SIG-M5 (cell line): ENCODE data around the gene CYP11A1.
"Not testable (repeated sequence)": the region's sequence is repeated elsewhere in the genome, so short reads cannot be mapped to it uniquely, and the experiment has no call there.

Source experiments
- DNase-seq: peaks from one replicate; lab custom pipeline; 2025; lab: John Stamatoyannopoulos, UW

CYP11A1 gene

DNA sequence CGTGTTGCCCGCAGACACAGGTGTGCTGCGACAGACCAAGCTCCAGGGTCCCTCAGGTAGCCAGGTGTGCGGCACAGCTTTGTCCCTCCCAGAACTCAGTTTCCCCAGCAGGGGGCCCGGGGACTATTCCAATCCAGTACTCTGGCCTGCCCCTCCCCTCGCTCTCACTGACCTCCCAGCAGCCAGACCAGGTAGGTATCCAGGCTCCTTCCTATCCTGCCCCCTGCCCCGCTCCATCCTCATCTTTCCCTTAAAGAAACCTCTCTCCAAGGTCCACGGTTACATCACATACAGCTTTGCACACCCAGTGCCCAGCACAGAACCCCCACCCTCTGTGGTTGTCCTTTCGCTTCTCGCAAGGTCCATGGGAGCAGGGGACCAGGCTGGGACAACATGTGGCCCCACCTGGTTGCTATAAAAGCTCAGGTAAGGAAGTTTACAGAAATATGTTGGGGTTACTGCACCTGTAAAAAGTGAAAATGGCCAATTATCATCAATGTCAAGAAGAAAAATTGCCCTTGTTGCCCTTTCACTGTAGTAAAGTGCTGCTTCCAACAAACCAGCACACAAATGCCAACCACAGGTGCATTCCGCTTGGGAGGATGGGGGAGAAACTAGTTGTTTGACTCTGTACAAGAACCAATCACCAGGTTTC lies 7.3 kb upstream of the CYP11A1 start:
- DNase-seq: no peak

DNA sequence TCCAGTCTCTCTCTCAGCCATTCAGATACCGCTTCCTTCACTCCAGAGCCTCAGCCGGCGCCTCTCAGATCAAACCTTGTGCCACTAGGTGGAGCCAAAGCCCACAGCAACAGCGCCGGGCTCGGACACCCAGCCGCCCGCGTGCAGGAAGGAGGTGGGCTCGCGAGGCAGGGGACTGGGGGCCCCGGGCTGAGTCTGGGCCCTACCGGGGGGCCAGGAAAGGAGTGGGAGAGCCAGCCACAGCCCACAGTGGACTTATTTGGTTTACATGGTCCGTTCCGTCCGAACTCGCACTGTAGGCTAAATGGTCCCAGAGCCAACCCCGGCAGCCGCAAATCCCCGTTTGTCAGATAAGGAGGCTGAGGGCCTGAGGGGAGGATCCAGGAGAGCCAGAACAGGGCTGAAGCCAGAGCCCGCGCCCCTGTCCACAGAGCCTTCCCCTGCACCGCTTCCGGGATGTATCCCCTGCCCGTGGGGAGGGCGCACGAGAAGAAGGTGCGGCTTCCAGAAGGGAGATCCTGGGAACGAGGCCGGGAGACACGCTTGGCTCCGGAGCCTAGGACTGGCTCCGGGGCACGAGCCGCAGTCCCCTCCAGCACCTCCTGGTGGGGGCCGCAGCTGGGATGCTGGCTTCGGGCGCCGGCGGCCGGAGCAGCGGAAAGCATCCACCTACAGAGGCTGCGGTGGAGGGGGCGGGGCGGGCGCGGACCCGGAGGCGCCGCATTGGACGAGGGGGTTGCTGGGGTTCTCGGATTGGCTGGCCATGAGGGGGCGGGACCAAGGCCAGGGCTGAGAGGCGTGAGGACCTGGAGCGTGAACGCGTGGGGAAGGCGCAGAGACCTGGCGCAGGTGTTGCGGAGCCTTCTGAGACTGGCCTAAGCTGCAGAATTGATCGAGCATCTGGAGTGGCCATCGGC lies 6.5 kb upstream of the CYP11A1 start:
- DNase-seq: peak; percentile 15

DNA sequence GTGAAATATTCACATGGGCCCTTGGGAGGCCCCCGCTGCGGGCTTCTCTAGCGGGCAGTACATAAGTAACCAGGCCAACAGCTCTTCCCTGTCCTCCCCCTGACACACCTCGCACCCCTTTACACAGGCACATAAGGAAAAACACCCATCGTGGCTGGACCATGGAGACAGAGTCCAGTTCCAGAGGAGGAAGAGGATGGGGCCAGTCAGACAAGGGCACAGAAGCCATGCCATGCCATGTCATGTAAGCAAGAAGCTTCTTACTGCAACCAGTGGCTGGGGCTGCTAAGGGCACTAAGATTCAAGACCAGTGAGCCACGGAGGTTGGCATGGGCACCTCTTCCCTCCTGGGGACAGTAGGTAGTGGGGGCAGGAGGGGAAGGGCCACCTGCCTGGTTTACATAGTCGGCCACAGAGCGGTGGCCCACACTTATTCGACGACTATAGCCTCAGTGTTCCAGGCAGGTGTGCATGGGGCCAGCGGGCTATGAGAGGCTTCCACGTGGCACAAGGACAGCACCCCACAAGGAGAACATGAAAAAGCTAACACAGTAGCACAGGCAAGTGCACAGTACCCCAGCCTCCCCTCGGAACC lies 5.7 kb upstream of the CYP11A1 start:
- no peak for DNase-seq

DNA sequence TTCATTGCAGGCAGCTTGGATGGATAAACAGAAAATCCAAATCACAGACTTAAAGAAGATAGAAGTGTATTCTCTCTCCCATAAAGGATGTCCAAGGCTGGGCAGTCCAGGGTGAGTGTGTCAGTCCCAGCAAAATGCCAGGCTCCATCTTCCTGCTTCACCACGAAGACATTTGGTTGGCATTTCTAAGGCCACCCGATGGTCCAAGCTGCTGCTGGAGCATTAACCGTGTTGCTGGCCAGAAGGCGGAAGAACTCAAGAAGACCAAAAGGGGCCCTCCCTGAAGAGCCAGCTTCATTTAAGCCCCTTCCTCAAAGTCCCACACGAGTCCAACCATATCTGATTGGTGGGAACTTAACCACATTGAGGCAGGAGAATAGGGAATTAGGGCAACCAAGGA lies 3.0 kb upstream of the CYP11A1 start:
- DNase-seq: no peak

DNA sequence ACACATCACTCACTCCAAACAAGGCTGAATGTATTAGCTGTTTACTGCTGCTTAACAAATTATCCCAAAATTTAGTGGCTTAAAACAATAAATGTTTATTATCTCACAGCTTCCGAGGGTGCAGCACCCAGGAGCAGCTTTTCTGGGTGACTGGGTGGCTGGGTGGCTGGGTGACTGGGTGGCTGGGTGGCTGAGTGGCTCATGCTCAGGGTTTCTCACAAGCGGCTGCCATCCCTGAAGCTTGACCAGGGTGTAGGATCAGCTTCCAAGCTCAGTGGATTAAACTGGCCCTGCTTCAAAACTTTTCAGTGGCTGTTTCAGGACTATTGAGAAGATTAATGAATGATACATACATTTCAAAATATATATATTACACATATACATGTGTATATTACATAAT lies 2.3 kb upstream of the CYP11A1 start:
- no peak for DNase-seq

DNA sequence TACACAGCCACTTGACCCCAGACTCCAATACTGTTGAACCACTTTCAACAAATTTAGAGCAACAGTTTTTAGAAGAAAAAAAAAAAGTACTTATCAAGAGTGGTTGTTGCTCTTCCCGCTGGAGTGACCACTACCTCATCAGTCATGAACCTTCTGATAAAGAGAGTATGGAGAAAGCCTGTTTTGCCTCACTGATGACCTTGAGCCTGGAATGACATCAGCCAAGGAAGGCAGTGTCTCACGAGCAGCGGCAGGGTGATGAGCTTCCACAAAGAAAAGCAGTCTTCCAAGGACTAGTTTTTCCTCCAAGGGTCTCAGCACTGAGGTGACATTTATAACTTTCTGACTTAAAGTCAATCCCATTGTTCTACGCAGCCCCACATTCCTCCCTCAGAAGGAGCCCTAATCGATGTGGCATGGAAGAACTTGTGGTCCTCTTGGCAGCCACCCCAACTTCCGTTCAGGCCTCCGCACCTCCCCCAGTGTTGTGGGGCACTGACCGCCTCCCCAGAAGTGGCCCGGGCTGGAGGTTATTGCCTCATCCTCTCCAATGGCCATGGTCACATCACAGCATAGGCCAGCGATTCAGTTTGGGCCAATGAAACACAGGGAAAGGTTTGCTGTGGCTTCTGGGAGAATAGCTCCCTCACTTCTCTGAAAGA lies 1.8 kb upstream of the CYP11A1 start:
- no peak for DNase-seq

DNA sequence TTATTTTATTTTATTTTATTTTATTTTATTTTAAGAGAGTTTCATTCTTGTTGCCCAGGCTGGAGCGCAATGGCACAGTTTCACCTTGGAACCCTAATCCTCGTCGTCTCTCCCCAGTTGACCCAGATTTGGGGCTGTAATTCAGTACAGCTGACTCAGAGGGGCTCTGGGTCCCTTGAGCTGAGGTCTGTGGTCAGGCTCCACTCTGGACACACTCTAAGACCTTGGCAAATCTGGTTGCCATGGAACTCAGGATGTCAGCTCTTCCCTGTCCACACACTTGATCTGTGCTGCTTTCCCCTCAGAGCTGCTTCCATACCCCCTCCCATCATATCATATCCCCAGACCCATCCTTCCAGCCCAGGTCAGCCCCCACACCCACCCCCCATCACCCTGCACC lies 675 bp upstream of the CYP11A1 start:
- no peak for DNase-seq

DNA sequence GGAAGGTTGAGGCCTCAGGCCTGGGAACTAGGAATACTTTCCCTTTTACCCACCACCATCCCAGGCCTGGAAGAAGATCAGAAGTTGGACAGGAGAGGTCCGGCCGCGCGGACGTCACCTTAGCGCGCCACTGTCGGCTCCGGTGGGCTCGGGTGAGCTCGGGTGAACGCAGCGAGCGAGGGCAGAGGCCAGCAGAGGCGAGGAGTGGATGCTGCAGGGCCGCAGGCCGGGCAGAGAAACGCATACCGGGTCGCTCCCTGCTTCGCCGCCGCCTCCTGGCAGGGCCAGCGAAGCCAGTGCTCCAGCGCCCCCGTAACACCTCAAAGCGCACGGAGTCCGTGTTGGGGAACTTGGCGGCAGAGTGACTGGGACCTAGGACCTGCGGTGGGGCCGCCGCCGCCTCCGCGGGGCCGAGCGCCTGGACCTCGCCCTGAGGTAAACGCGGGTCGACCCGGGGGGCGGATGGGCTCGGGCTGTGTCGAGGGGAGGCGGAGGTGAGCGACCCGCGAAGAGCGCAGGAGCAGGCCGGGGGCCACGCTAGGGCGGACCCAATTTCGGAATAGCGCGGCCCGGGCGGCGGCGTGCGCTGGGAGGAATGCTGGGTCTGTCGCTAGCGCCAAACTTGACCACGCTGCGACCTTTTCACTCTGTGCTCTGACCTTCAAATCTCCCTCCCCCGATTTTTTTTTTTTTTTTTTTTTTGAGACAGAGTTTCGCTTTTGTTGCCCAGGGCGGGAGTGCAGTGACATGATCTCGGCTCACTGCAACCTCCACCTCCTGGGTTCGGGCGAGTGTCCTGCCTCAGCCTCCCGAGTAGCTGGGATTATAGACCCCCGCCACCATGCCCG lies 1.6 kb downstream of the CYP11A1 start:
- no peak for DNase-seq

DNA sequence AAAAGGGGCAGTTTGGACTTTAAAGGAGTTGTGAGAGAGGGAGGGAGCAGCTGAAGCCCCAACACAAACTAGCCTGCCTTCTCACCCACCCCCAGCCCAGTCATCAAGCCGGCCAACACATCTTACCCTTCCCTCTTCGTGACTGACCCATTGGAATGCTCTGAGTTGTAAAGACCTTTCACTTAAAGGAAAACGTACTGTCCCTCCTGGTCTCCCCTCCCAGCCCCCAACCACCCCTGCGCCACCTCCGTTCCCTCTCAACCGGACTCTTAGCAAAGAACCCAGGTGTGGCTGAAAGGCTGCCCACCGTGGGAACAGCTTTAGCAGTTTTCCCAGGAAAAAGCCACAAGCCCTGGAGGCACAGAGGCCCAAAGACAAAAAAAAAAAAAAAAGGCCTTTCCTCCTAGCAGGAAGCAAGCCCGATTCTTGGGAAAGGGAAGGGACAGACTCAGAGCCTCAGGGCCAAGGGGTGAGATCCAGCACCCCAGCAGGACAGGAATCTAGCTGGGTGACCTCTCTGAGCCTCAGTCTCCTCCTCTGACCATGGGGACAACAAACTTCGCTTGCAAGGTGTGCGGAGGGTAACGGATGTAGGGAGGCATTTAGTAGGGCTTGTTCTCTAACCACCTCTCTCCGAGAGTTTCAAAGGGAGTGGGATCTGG lies 2.4 kb downstream of the CYP11A1 start:
- no peak for DNase-seq

DNA sequence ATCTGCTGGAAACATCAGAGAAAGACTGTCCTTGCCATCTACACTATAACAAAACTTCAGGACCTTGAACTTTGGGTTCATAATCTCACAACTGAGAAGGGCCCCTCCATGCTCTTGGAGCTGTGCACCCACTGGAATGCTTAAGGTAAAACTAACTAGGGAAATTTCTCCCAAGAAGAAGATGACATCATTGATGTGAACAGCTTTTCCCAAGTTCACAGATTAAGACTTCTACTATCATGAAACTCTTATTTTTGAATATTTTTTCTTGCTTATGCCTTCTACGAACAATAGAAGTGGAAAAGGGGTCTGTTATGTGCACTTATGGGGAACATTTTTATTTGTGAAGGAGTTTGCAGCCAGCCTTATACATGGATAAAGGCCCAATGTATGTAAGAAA lies 5.0 kb downstream of the CYP11A1 start:
- DNase-seq: no peak

DNA sequence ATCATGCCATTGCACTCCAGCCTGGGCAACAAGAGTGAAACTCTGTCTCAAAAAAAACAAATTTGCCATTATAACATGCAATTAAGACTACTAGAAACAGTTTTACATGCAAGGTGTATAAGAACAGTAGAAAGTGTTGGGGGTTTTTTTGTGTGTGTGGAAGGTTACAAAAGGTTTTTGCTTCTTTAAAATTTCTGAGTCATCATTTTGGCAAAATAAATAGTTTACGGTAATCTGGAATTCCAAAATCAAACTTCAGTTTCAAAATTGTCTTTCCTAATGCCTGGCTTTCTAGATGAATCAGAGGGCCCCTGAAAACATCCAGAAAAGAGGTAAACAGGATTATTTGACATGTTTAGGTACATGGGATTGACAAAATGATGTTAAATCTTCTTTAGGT lies 6.6 kb downstream of the CYP11A1 start:
- DNase-seq: not testable (repeated sequence)

DNA sequence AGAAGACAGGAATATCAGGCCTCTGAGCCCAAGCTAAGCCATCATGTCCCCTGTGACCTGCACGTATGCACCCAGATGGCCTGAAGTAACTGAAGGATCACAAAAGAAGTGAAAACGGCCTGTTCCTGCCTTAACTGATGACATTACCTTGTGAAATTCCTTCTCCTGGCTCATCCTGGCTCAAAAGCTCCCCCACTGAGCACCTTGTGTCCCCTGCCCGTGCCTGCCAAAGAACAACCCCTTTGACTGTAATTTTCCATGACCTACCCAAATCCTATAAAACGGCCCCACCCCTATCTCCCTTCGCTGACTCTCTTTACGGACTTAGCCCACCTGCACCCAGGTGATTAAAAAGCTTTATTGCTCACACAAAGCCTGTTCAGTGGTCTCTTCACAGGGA lies 8.1 kb downstream of the CYP11A1 start:
- not testable (repeated sequence) for DNase-seq

DNA sequence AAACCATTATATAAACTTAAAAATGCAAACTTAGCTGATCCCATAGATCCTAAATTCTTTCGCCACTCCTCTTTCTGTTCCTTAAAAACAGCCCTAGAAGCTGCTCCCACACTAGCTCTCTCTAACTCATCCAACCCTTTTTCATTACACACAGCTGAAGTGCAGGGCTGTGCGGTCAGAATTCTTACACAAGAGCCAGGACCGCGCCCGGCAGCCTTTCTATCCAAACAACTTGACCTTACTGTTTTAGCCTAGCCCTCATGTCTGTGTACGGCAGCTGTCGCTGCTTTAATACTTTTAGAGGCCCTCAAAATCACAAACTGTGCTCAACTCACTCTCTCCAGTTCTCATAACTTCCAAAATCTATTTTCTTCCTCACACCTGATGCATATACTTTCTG lies 9.9 kb downstream of the CYP11A1 start:
- DNase-seq: not testable (repeated sequence)

DNA sequence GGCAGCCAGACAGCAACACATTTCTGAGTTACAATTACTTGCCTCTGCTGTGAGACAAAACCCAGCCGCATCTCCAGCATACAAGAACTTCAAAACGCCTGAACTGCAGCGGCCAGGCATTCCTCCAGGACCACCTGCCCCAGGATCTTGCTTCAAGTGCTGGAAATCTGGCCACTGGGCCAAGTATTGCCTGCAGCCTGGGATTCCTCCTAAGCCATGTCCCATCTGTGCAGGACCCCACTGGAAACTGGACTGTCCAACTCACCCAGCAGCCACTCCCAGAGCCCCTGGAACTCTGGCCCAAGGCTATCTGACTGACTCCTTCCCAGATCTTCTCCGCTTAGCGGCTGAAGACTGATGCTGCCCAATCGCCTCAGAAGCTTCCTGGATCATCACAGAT lies 11.4 kb downstream of the CYP11A1 start:
- DNase-seq: not testable (repeated sequence)

DNA sequence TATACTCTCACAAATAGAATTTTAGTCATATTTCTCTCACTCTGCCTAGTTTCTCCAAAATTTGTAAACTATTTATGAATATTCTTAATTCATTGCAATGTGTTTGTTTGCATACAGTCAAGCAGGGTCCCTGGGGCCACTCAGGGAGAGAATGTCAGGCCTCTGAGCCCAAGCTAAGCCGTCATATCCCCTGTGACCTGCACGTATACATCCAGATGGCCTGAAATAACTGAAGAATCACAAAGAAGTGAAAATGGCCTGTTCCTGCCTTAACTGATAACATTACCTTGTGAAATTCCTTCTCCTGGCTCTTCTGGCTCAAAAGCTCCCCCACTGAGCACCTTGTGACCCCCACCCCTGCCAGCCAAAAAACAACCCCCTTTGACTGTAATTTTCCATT lies 13.5 kb downstream of the CYP11A1 start:
- not testable (repeated sequence) for DNase-seq

DNA sequence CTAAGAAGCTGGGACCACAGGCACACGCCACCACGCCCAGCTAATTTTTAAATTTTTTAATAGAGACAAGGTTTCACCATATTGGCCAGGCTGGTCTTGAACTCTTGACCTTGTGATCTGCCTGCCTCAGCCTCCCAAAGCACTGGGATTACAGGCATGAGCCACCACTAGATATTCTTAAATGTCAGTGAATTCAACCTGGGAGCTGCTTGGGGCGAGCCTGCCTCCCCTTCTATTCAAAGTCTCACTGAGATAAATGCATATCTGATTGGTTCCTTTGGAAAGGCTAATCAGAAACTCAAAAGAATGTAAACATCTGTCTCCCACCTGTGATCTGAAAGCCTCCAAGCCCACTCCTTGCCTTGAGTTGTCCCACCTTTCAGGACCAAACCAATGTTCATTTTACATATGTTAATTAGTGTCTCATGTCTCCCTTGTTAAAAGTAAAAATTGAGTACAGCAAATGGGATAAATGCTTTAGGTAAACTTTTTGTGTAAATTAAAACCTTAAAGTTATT lies 15.0 kb downstream of the CYP11A1 start:
- no peak for DNase-seq

DNA sequence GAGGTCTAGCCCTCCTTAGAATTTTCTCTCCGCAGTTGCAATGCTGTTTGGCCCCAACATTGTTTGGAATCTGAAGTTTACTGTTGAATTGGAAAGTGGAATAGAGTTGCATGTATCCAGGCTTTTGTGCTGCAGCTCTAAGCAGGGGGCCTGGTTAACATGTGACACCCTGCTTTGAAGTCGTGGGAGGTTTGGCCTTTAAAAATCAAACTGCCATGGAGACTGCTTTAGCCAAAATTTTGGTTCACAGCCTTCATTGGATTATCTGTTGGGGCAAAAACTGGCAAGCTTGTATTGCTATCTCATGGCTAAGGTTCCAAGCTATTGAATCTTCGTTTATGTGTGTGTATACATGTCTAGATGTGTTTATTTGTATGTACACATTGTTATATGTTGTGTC lies 15.8 kb downstream of the CYP11A1 start:
- DNase-seq: no peak

DNA sequence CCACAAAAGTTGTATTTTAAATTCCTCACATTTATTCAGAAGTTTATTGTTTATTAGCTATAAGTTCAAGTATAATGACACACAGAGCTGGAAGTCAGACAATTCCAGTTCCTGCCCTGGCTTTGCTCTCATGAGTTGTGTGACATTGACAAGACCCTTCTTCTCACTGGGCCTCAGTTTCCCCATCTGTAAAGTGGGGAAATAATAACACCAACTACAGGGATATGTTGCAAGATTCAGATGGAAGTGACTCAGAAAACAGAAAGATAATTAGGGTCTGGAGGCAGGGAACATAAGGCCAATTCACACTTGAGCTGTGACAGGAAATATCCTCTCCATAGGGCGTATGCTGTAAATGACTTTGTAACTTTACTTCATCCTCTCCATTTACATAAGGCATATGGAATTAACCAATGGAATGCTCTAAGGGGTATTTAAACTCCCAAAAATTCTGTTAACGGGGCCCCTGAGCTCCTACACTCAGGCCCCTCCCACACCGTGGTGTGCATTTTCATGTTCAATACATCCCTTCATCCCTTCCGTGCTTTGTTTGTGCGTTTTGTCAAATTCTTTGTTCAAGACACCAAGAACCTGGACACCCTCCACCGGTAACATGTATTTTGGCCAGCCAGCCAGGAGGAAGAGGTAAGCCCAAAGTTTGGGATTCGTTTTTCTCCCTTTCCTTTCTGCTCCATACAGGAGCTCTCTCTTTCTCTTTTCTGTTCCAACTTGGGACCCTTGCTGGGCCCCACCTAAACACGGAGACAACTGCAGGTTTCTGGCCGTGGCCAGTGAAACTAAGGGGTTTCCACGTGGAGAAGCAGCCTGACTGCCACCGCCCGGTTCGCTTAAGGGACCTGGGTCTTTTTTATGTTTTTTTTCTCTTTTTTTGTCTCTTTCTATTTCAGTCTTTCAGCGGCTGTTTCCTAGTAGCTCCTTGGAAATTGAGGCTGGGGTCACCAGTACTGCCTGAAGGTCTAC lies 16.9 kb downstream of the CYP11A1 start:
- DNase-seq: no peak

DNA sequence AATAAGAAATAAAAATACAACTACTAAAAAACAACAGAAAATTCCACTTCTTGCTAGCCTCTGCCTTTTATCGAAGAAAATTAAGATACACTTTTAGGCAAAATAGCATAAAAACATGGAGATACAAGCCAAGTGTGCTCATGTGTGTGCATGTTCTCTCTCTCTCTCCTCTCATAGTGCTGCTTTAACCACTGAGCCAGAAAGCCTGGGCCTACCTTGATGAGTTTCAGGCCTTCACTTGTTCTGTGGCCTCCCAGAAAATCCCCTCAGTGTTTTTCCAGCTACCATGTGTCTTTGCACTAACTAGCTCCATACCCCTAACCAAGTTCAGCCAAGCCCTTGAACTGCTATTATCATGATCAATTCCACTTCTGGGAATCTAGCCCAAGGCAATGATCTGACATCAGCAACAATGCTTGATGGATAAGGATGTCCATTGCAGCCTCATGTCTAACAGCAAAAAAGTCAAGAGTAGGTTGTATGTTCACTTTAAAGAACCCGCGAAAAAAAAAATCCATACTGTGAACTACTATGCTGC lies 18.1 kb downstream of the CYP11A1 start:
- no peak for DNase-seq
